Mucosa of descending colon (tissue), 3 donors: Measurements from ENCODE around the gene DUS3L. TPM values are rescaled to one million over a fixed set of nuclear protein-coding genes. Genes with fewer than 3 reads are reported as not detected.

ENCODE experiments used
- ATAC-seq: fragments of 200-7000 bp; cut with Tn5 transposase; one replicate; pipeline ENCODE4 v1.9.1; 2020; ENCODE audit warnings: mild to moderate bottlenecking, moderate library complexity
- DNase-seq, 3 donors: peaks; one replicate each; pipeline ENCODE4 v3.0.0-alpha.2; 2020
- H3K36me3 ChIP-seq: fragments of 200-600 bp; one replicate; pipeline ENCODE4 v1.8.0; 2021; ENCODE audit warnings: low read depth, mild to moderate bottlenecking
- H3K4me1 ChIP-seq: fragments of 200-600 bp; one replicate; pipeline ENCODE4 v1.8.0; 2021; ENCODE audit warnings: low read depth, mild to moderate bottlenecking
- H3K4me3 ChIP-seq: fragments of 200-600 bp; one replicate; pipeline ENCODE4 v1.8.0; 2021; ENCODE audit warnings: mild to moderate bottlenecking
- H3K9me3 ChIP-seq: fragments of 200-600 bp; one replicate; pipeline ENCODE4 v1.8.0; 2021; ENCODE audit warnings: mild to moderate bottlenecking
- CTCF ChIP-seq: fragments of 200-600 bp; IDR thresholded peaks from one replicate; pipeline ENCODE4 v1.8.0; 2022; ENCODE audit warnings: antibody characterized with exemption, mild to moderate bottlenecking
- intact Hi-C, 2 donors: fragments of 100-400 bp; cut with DNase I in 1 of 2; cut with micrococcal nuclease in 1 of 2; formaldehyde crosslinking; loops; one replicate each; pipeline versions ENCODE4 v1.11.0 to v1.11.1; 2022; cut with DNase I, micrococcal nuclease
- total RNA-seq, 3 donors: library from RNA; stranded (reverse); fragmentation: NEBNext Ultra II Directional in 2 of 3; extraction: Animal tissue kit (Norgen Biotek cat#: 25700) in 2 of 3; gene quantifications; one replicate each; pipeline versions ENCODE4 v1.2.1 to v1.2.4, GENCODE V29; 2021 to 2023
- donor health status: DM: no; HTN: no; CAD: no; lungs with moderate emphysema.
- donor health status: DM: no; HTN: no; CAD: no.
- donor health status: DM: no; HTN: yes; CAD: no.

Gene DUS3L
- total RNA-seq, 3 donors from 2014 or later = 33.3 to 36.9 (median 35.6) TPM

- no peak for TF ChIP-seq CTCF
- Histone ChIP-seq H3K4me1 (peaks cover 16% of the 10 kb centered on the region), H3K9me3 (no peaks in the 10 kb centered on the region), H3K4me3 (no peak overlapping the region), H3K36me3 (no peaks in the 10 kb centered on the region)
- DNase-seq (no peak), ATAC-seq (no peak)
- intact Hi-C loops = loop anchor here in 1 of 2 donors (5.0 kb wide), 1 partner anchor 92 kb away; no protein-coding TSS in a partner anchor
Measured at GRCh38 chr19:5800361-5801270, 9.7 kb upstream of the DUS3L start.

- H3K4me1 ChIP-seq = peaks cover 13% of the 10 kb centered on the region
- ATAC-seq (peak; percentile 29), DNase-seq (no peak)
- H3K36me3 ChIP-seq = no peaks in the 10 kb centered on the region
- no peak for TF ChIP-seq CTCF
- intact Hi-C loops = loop anchor here in 1 of 2 donors (5.0 kb wide), 1 partner anchor 93 kb away; no protein-coding TSS in a partner anchor
- H3K9me3 ChIP-seq = no peaks in the 10 kb centered on the region
- H3K4me3 ChIP-seq = no peak overlapping the region
Measured at GRCh38 chr19:5799247-5800241, 8.6 kb upstream of the DUS3L start.

- Histone ChIP-seq H3K9me3 (no peaks in the 10 kb centered on the region), H3K36me3 (no peaks in the 10 kb centered on the region), H3K4me1 (peaks cover under 1% of the 10 kb centered on the region), H3K4me3 (no peak overlapping the region)
- ATAC-seq (no peak), DNase-seq (no peak)
- TF ChIP-seq CTCF = no peak
- intact Hi-C loops = no loop called here
Measured at GRCh38 chr19:5798244-5798643, 7.3 kb upstream of the DUS3L start.

GRCh38 chr19:5795382-5795919, 4.5 kb upstream of the DUS3L start:
- no peak overlapping the region for H3K4me3 ChIP-seq
- no peak for DNase-seq
- H3K9me3 ChIP-seq = no peaks in the 10 kb centered on the region
- no peak for ATAC-seq
- H3K4me1 ChIP-seq = peaks cover under 1% of the 10 kb centered on the region
- TF ChIP-seq CTCF = no peak
- intact Hi-C loops = no loop called here
- no peaks in the 10 kb centered on the region for H3K36me3 ChIP-seq

DNA sequence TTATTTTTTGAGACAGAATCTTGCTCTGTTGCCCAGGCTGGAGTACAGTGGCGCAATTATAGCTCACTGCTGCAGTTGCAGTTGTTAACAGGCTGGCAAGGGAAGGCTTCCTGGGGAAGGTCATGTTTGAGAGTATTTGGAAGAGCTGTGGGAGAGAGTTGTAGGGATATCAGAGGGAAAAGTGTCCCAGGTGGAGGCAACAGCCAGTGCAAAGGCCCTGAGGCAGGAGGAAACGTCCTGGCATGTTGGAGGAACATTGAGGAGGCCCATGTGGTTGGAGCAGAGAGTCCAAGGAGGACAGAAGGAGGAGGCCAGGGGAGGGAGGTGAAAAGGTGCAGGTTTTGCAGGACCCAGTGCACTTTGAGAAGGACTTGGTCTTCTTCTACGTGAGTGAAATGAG, 2.2 kb upstream of the DUS3L start:
- no peak for ATAC-seq
- no peak for DNase-seq
- intact Hi-C loops = no loop called here
- Histone ChIP-seq H3K9me3 (no peaks in the 10 kb centered on the region), H3K4me1 (peaks cover 6% of the 10 kb centered on the region), H3K4me3 (no peak overlapping the region), H3K36me3 (no peaks in the 10 kb centered on the region)
- no peak for TF ChIP-seq CTCF
